Uterus (tissue), 2 donors: ENCODE results near the gene LMX1B.

Experiments
- POLR2A ChIP-seq, 2 donors: fragments of 450-650 bp; IDR thresholded peaks; one replicate each; pipeline ENCODE4 v1.6.1; 2016; ENCODE audit warnings: antibody characterized with exemption in 2 of 2, mild to moderate bottlenecking in 1 of 2, moderate library complexity in 1 of 2
- TF ChIP-seq, protein P1 (sequence below), 4 experiments: fragments of 200-600 bp in 2 of 4; fragments of 450-650 bp in 2 of 4; sonication (generic) in 2 of 4; IDR thresholded peaks; one replicate each; pipeline ENCODE4 v1.5.1; 2016 to 2019; ENCODE audit warnings: antibody characterized with exemption in 4 of 4, mild to moderate bottlenecking in 2 of 4, moderate library complexity in 1 of 4

DNA sequence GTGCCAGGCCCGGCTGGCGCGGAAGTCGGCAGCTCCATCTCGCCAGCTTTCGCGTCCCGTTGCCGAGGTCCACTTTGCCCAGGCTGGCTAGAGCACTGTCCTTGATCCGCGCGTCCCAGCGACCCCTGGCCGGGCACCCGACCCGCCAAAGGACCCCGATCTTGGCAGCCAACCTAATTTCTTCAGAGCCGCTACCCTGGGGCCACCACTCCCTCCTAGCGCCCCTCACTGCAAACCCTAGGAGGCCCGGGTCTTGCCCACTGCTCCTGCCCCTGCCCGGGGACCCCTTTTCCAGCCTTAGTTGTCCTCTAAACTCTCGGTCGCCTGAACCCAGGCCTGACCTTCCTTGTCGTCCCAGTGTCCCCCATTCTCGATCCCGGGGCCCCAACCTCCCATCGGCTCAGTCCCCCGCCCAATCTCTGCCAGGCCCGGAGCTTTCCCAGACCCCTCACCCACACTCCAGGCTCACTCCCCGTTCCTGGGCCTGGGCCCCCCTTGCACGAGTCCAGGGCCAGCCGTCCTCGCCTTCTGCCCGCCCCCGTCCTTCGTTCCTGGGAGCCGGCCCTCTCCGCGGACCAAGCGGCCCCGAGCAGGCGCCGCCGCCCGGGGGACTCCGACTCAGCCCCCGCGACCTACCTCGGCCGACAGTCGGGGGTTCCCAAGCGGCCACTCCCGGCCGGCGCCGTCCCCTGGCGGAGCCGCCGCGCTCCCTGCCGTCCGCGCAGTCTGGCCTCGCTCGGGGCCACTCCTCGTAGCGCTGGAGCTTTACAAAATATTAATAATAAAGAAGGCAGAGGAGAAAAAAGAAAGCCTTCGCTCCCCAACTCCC lies 701 bp upstream of the LMX1B start:
- TF ChIP-seq, protein P1, sequence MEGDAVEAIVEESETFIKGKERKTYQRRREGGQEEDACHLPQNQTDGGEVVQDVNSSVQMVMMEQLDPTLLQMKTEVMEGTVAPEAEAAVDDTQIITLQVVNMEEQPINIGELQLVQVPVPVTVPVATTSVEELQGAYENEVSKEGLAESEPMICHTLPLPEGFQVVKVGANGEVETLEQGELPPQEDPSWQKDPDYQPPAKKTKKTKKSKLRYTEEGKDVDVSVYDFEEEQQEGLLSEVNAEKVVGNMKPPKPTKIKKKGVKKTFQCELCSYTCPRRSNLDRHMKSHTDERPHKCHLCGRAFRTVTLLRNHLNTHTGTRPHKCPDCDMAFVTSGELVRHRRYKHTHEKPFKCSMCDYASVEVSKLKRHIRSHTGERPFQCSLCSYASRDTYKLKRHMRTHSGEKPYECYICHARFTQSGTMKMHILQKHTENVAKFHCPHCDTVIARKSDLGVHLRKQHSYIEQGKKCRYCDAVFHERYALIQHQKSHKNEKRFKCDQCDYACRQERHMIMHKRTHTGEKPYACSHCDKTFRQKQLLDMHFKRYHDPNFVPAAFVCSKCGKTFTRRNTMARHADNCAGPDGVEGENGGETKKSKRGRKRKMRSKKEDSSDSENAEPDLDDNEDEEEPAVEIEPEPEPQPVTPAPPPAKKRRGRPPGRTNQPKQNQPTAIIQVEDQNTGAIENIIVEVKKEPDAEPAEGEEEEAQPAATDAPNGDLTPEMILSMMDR (IDR thresholded peaks at IDR 0.05) = no peak
- TF ChIP-seq POLR2A (IDR thresholded peaks at IDR 0.05) = no peak
